ENCODE measurements around the gene TFAP2D. TPM values are rescaled to one million over a fixed set of nuclear protein-coding genes. Genes with fewer than 3 reads are reported as not detected.

The TFAP2D gene
- total RNA-seq, 2 donors from 2014 or later = not detected

GRCh38 chr6:50709366-50709734 lies 4.0 kb upstream of the TFAP2D start:
- peaks cover 2 to 6% of the 10 kb centered on the region in 2 donors for H3K9me3 Mint-ChIP-seq
- ATAC-seq (replicated peaks in 1 of 2) (no peak), DNase-seq (no peak)
- H3K27me3 Mint-ChIP-seq (ENCODE audit: low read depth) = peaks cover 83% of the 10 kb centered on the region
- H3K27ac Mint-ChIP-seq = no peak overlapping the region
- peaks cover 4 to 8% of the 10 kb centered on the region in 2 donors for H3K36me3 Mint-ChIP-seq (ENCODE audit: insufficient read depth in 2 of 2)
- H3K4me3 Mint-ChIP-seq = no peak overlapping the region
- no peaks in the 10 kb centered on the region for H3K4me1 Mint-ChIP-seq (ENCODE audit: low read depth)

DNA sequence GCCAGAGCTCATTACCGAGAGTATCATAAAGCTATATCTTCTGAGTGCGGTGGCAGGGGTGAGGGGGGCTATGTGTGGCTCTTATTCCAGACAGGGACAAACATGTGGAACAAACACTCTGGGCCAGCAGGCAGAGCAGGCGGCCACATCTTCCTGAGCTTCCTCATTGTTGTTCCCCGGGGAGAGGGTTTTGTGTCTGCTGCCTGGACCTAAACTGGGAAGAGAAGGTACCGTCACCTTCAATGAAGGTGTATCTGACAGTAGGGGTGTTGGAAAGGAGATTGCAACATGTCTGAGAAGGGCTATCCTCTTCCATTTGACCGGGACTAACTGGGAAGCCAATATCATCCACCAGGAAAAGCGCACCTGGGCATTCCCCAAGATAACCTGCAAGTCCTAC lies 1.6 kb upstream of the TFAP2D start:
- peaks cover 87% of the 10 kb centered on the region for H3K27me3 Mint-ChIP-seq (ENCODE audit: low read depth)
- H3K36me3 Mint-ChIP-seq (ENCODE audit: insufficient read depth in 2 of 2) = peaks cover 6 to 13% of the 10 kb centered on the region in 2 donors
- DNase-seq (no peak), ATAC-seq (replicated peaks in 1 of 2) (no peak)
- no peak overlapping the region for H3K27ac Mint-ChIP-seq
- no peak overlapping the region for H3K4me3 Mint-ChIP-seq
- no peaks in the 10 kb centered on the region for H3K4me1 Mint-ChIP-seq (ENCODE audit: low read depth)
- H3K9me3 Mint-ChIP-seq = peaks cover 4% of the 10 kb centered on the region in 2 donors

- Mint-ChIP-seq H3K27ac (no peak overlapping the region), H3K27me3 (ENCODE audit: low read depth) (peaks cover 87% of the 10 kb centered on the region), H3K9me3 (peaks cover 4% of the 10 kb centered on the region in 2 donors), H3K36me3 (ENCODE audit: insufficient read depth in 2 of 2) (peaks cover 6 to 13% of the 10 kb centered on the region in 2 donors), H3K4me3 (no peak overlapping the region), H3K4me1 (ENCODE audit: low read depth) (no peaks in the 10 kb centered on the region)
- ATAC-seq (replicated peaks in 1 of 2) (no peak), DNase-seq (no peak)
Observed at GRCh38 chr6:50712291-50712690, 1.0 kb upstream of the TFAP2D start.

- no peak overlapping the region for H3K27ac Mint-ChIP-seq
Observed at GRCh38 chr6:50713977-50714486, 706 bp downstream of the TFAP2D start.

GRCh38 chr6:50714487-50715379 lies 1.4 kb downstream of the TFAP2D start:
- H3K36me3 Mint-ChIP-seq (ENCODE audit: insufficient read depth in 2 of 2) = peaks cover 6 to 15% of the 10 kb centered on the region in 2 donors
- no peak for ATAC-seq (replicated peaks in 1 of 2)
- peaks cover 7 to 10% of the 10 kb centered on the region in 2 donors for H3K9me3 Mint-ChIP-seq
- no peak for DNase-seq
- no peak overlapping the region for H3K27ac Mint-ChIP-seq
- H3K27me3 Mint-ChIP-seq (ENCODE audit: low read depth) = peaks cover 81% of the 10 kb centered on the region
- no peak overlapping the region for H3K4me3 Mint-ChIP-seq
- H3K4me1 Mint-ChIP-seq (ENCODE audit: low read depth) = no peaks in the 10 kb centered on the region

More at GRCh38 chr6:50713977-50714486, 706 bp downstream of the TFAP2D start:
- Mint-ChIP-seq H3K4me1 (ENCODE audit: low read depth) (no peaks in the 10 kb centered on the region), H3K9me3 (peaks cover 4 to 7% of the 10 kb centered on the region in 2 donors), H3K27me3 (ENCODE audit: low read depth) (peaks cover 83% of the 10 kb centered on the region), H3K36me3 (ENCODE audit: insufficient read depth in 2 of 2) (peaks cover 6 to 13% of the 10 kb centered on the region in 2 donors), H3K4me3 (no peak overlapping the region)
- ATAC-seq (replicated peaks in 1 of 2) (no peak), DNase-seq (no peak)

DNA sequence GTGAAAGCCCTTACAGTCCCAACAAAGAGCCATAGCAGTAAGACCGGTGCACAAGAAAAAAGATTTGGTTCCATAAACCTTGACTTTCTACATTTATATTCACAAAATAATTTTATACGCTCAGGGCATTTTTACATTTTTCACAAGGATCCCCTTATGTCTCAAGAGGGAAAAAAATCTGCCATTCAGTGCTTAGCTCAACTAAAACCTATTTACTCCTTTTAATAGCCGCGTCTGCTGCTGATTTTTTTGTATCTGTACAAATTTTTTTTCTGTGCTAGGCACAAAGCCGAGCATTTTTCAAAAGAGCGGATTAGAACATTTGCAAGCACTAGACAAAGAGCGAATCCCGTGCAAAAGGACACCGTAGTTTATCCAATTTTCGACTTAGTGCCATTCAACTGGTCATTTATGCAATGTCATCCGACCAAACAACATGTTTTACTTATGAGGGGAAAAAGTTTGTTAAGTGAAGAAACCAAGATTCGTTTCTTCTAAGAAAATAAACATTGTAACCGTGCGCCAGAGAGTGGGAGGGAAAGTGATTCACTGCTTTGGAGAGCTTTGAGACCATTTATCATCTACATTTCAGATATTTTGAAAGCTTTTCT lies 3.7 kb downstream of the TFAP2D start:
- Mint-ChIP-seq H3K4me3 (no peak overlapping the region), H3K36me3 (ENCODE audit: insufficient read depth in 2 of 2) (peaks cover 8 to 13% of the 10 kb centered on the region in 2 donors), H3K9me3 (peaks cover 8 to 10% of the 10 kb centered on the region in 2 donors), H3K27ac (no peak overlapping the region), H3K4me1 (ENCODE audit: low read depth) (no peaks in the 10 kb centered on the region), H3K27me3 (ENCODE audit: low read depth) (peaks cover 83% of the 10 kb centered on the region)
- DNase-seq (no peak), ATAC-seq (replicated peaks in 1 of 2) (no peak)

DNA sequence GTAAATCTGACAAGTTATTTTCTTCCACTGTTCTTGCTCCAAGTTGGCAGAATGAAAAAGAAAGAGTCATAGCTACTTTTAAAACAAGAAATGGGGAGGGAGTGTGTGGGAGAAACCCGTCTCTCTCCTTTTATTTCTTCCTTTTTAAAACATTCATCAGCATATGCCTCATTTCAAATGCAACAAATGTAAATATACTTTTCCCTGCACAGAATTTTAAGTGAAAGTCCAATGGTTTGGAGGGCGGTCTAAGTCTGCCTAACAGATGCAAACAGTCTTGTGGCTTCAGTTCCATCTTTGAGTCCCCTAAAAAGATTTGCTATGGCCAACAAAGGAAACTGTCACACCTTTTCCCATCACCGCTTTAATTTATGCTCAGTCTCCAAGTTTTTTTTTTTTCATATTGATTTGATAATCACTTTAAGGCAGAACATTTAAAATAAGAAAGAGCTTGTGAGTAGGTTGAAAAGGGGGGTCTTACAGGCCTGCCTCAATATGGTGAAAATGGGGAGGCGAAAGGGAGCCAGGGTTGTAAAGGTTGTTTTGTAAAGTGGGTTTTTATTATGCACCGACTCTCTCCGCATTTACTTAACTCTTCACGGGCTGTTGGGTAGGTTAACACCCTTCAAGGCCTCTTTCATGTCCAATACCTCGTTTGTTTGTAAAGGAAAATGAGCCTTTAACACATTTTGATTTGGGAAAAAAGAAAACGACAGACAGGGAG lies 4.6 kb downstream of the TFAP2D start:
- Mint-ChIP-seq H3K27me3 (ENCODE audit: low read depth) (peaks cover 87% of the 10 kb centered on the region), H3K9me3 (peaks cover 8 to 10% of the 10 kb centered on the region in 2 donors), H3K4me1 (ENCODE audit: low read depth) (no peaks in the 10 kb centered on the region), H3K4me3 (no peak overlapping the region), H3K36me3 (ENCODE audit: insufficient read depth in 2 of 2) (peaks cover 8 to 17% of the 10 kb centered on the region in 2 donors), H3K27ac (no peak overlapping the region)
- DNase-seq (no peak), ATAC-seq (replicated peaks in 1 of 2) (no peak)

- Mint-ChIP-seq H3K4me3 (no peak overlapping the region), H3K27ac (no peak overlapping the region), H3K4me1 (ENCODE audit: low read depth) (no peaks in the 10 kb centered on the region), H3K9me3 (peaks cover 8 to 10% of the 10 kb centered on the region in 2 donors), H3K36me3 (ENCODE audit: insufficient read depth in 2 of 2) (peaks cover 8 to 17% of the 10 kb centered on the region in 2 donors), H3K27me3 (ENCODE audit: low read depth) (peaks cover 84% of the 10 kb centered on the region)
- ATAC-seq (replicated peaks in 1 of 2) = no peak
- no peak for DNase-seq
Observed at GRCh38 chr6:50718566-50718965, 5.2 kb downstream of the TFAP2D start.

- H3K27ac Mint-ChIP-seq = no peak overlapping the region
- peaks cover 84% of the 10 kb centered on the region for H3K27me3 Mint-ChIP-seq (ENCODE audit: low read depth)
- peaks cover 4 to 6% of the 10 kb centered on the region in 2 donors for H3K9me3 Mint-ChIP-seq
- DNase-seq (no peak), ATAC-seq (replicated peaks in 1 of 2) (no peak)
- H3K36me3 Mint-ChIP-seq (ENCODE audit: insufficient read depth in 2 of 2) = peaks cover 3 to 13% of the 10 kb centered on the region in 2 donors
- H3K4me3 Mint-ChIP-seq = no peak overlapping the region
- H3K4me1 Mint-ChIP-seq (ENCODE audit: low read depth) = peaks cover 5% of the 10 kb centered on the region
Observed at GRCh38 chr6:50720623-50721022, 7.3 kb downstream of the TFAP2D start.

- DNase-seq (no peak), ATAC-seq (replicated peaks in 1 of 2) (no peak)
- no peak overlapping the region for H3K27ac Mint-ChIP-seq
- H3K27me3 Mint-ChIP-seq (ENCODE audit: low read depth) = peaks cover 71% of the 10 kb centered on the region
- peaks cover 2 to 10% of the 10 kb centered on the region in 2 donors for H3K36me3 Mint-ChIP-seq (ENCODE audit: insufficient read depth in 2 of 2)
- H3K9me3 Mint-ChIP-seq = peaks cover 4 to 5% of the 10 kb centered on the region in 2 donors
- H3K4me3 Mint-ChIP-seq = no peak overlapping the region
- H3K4me1 Mint-ChIP-seq (ENCODE audit: low read depth) = peaks cover 5% of the 10 kb centered on the region
Observed at GRCh38 chr6:50721978-50722377, 8.7 kb downstream of the TFAP2D start.

GRCh38 chr6:50722829-50723554 lies 9.7 kb downstream of the TFAP2D start:
- peaks cover 65% of the 10 kb centered on the region for H3K27me3 Mint-ChIP-seq (ENCODE audit: low read depth)
- H3K9me3 Mint-ChIP-seq = peaks cover 4 to 5% of the 10 kb centered on the region in 2 donors
- no peak overlapping the region for H3K27ac Mint-ChIP-seq
- H3K36me3 Mint-ChIP-seq (ENCODE audit: insufficient read depth in 2 of 2) = peaks cover 2 to 10% of the 10 kb centered on the region in 2 donors
- H3K4me1 Mint-ChIP-seq (ENCODE audit: low read depth) = peaks cover 5% of the 10 kb centered on the region
- H3K4me3 Mint-ChIP-seq = no peak overlapping the region
- no peak for DNase-seq
- no peak for ATAC-seq (replicated peaks in 1 of 2)

- H3K4me3 Mint-ChIP-seq = peak overlapping the region; percentile 18 to 50
- H3K27ac Mint-ChIP-seq = no peak overlapping the region
- ATAC-seq (replicated peaks in 1 of 2) (no peak), DNase-seq (no peak)
- H3K9me3 Mint-ChIP-seq = peaks cover 1% of the 10 kb centered on the region in 2 donors
- peaks cover 49% of the 10 kb centered on the region for H3K27me3 Mint-ChIP-seq (ENCODE audit: low read depth)
- H3K36me3 Mint-ChIP-seq (ENCODE audit: insufficient read depth in 2 of 2) = peaks cover 2 to 8% of the 10 kb centered on the region in 2 donors
- H3K4me1 Mint-ChIP-seq (ENCODE audit: low read depth) = peaks cover 5% of the 10 kb centered on the region
Observed at GRCh38 chr6:50724381-50725124, 11.2 kb downstream of the TFAP2D start.
